Vagina (tissue), 2 donors: Measurements from ENCODE around the gene MRGPRD.

Source experiments
- CTCF ChIP-seq, 3 experiments: fragments of 450-650 bp in 2 of 3; fragments of 200-600 bp in 1 of 3; sonication (generic) in 1 of 3; IDR thresholded peaks; one replicate each; pipeline ENCODE4 v1.5.1; 2017 to 2019; ENCODE audit warnings: antibody characterized with exemption in 3 of 3, mild to moderate bottlenecking in 2 of 3, moderate library complexity in 2 of 3
- POLR2AphosphoS5 ChIP-seq, 2 donors: sonication (generic); formaldehyde crosslinking; IDR thresholded peaks; one replicate each; pipeline ENCODE4 v1.9.0; 2017; ENCODE audit warnings: antibody characterized with exemption in 2 of 2, mild to moderate bottlenecking in 2 of 2, low read depth in 1 of 2; ENCODE audit not compliant: insufficient read depth in 1 of 2

- TF ChIP-seq CTCF (IDR thresholded peaks at IDR 0.05) (no peak), POLR2AphosphoS5 (IDR thresholded peaks at IDR 0.05; ENCODE audit: insufficient read depth in 1 of 2, low read depth in 1 of 2) (no peak)
Observed at GRCh38 chr11:68966894-68967780, 13.6 kb downstream of the MRGPRD start.
